HG03439 (cell line): Measurements from ENCODE around the gene PDE5A.

Experiments used
- ATAC-seq: cut with Tn5 transposase; IDR thresholded peaks from one replicate; pipeline ENCODE4 v1.9.1; 2021; ENCODE audit warnings: mild to moderate bottlenecking, moderate library complexity; ENCODE audit not compliant: unreplicated experiment

The PDE5A gene

GRCh38 chr4:119587796-119588195 is 40.8 kb downstream of the PDE5A start:
- no peak for ATAC-seq

- ATAC-seq: no peak
Measured at GRCh38 chr4:119585771-119586170, 42.8 kb downstream of the PDE5A start.

DNA sequence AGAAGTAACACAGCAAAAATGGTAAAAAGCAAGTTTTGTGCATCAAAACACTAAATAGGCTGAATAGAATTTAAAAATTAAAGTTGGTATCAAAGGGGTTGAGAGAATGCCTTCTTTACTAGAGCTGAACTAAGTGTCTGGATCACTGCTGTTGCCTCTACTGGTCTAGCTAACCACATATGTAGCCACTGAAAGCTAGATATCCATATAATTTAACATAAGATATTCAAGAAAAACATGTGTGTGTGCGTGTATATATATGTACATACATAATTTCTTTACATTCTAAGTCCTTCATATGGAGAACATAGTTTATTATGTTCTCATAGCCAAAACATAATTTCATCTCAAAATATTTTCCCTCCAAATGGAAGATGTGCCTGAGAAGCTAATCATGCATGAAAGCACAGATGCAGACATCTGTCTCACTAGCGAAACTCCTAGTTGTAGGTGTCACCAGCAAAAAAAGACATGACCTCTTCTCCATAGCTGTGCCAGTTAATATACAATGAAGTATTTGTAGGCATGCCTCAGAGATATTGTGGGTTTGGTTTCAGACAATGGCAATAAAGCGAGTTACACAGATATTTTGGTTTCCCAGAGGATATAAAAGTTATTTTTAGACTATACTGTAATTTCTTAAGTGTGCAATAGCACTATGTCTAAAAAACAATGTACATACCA is 47.3 kb downstream of the PDE5A start:
- no peak for ATAC-seq

DNA sequence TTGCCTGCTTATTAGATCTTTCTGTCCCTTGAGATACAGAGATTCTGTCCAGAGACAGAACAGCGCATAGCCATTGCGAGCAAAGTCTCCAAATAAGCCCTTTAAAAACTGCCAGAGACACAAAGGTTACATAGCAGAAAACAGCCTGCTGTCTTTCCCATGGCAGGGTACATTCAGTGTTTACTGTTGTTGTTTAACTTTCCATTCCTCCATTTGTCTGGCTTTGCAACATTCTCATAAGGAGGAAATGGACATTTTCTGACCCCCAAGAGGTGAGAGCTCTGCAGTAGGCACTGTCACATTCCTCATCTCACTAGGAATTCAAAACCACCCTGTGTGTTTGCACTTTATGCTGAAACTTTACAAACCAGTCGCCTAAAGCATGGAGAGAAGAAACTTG is 48.3 kb downstream of the PDE5A start:
- no peak for ATAC-seq

DNA sequence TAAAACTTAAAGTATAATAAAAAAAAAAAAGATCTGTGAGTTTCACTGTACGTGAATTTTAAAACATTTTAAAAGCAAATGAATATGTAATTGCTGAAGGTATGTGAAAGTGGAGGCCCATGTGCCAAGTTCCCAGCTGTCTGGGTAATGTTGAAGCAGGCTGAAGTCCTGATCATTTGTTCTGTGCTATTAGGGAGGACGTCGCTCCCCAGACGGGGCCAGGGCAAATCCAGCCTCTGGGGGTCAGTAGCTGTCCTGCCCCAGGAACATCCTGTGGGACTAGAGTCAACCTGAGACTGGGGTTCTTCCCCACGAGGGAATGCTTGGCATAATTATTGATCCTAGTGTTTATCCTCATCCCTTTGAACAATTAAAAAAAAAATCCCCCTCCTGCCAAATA is 48.8 kb downstream of the PDE5A start:
- ATAC-seq: no peak

GRCh38 chr4:119570401-119570800 is 58.2 kb downstream of the PDE5A start:
- ATAC-seq: no peak

- no peak for ATAC-seq
Measured at GRCh38 chr4:119564106-119564505, 64.5 kb downstream of the PDE5A start.

DNA sequence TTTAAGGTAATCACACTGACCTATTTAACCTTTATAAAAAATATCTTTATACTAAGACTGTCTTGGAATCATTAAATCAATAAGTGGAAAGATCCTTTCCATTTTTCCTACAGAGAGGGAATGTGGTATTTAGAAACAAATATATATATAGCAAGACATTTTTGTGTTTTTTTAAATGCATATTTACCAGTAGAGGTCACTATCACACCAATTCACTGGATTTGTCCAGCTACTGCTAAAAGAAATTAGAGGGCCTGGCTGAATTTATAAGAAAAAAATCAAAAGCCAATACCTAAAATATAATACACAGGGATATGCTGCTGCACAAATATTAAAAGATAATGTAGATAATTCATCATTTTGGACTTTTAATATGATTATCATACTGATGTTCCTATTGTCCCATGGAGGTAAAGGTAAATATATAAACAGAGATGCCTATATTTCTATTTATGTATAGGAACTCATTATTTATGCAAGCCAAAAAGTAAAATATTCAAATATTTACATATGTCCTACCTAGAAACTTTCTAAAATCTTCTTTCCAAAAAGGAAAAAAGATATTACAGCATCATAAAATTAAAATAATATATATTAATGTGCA is 69.5 kb downstream of the PDE5A start:
- ATAC-seq: no peak

DNA sequence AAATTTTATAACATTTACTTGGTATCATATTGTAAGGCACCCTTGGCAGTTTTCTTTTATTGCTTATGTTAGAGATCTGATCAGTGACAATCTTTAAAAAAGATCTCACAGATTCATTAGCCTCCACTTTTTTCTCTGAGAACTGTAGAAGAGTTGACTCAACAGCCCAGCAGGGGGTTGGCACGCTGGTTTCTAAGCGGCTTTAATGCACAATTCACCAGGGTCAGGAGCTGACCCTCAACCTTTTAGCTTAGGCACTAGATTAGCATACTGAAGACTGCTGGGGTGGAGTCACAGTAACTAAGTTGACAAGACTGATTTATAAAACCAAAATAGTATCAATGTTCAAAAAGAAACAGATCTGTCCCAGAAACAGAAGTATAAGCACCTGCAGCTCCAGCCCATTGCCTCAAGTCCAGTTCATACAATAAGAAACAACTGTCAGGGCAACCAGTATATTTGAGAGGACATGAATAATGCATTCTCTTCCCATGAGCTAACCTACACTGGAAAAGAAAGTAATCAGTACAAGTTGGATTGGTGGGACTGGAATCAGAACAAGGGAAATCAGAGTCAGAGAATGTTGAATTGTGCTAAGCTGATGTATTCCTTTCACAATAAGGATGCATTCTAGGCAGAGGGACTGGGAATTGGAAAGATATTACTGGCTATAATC is 77.6 kb downstream of the PDE5A start:
- ATAC-seq: no peak

DNA sequence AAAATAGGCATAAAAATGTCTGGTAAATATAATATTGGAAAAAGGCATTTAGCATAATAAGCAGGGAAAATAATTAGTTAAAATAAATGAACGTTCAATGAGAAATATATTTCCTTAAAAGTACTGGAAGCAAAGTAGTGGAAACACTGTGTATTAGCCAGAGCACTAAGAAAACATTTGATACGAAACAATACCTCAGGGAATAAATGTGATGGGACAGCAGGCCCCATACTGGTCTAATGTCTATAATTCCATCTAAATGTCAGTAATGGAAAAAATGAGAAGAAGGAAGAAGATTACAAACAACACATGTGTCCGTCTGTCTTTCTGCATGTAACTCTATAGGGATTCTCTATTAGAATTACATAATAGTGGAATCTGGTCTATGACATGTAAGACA is 79.0 kb downstream of the PDE5A start:
- ATAC-seq: no peak

- no peak for ATAC-seq
Measured at GRCh38 chr4:119543779-119544178, 84.8 kb downstream of the PDE5A start.

GRCh38 chr4:119543187-119543586 is 85.4 kb downstream of the PDE5A start:
- ATAC-seq: no peak

DNA sequence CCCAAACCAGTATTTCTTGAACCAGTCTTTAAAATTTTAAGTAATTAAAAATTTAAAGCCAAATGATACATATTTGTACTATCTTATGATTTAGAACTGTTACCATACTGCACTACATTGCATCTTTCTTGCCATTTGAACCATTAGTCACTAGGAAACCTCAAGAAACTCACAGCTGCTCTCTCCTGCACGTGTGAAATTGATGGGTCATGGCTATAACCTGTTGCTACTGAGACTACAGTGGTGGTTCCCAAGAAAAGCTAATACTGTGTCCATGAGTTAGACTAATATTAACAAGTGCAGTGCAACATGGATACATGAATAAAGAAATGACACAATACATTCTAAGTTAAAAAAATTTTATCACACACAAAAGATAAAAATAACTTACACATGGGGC is 88.4 kb downstream of the PDE5A start:
- no peak for ATAC-seq

DNA sequence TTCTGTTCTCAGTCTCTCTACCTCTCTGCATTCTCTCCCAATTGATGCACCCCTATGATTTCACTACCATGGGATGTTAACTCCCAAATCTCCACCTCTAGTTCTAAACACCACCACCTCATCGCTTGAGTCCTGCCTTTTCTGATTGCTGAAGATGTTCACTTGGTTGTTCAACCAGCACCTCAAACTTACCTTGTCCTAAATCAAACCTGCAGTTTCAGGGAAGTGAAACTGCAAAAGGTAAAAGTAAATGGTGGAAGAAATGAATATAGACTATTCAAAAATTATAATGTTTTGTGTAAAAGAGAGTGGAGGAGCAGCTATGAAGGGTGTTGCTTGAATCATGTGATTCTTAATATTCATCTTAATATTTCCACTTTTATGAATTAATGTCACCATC is 91.0 kb downstream of the PDE5A start:
- ATAC-seq: no peak

DNA sequence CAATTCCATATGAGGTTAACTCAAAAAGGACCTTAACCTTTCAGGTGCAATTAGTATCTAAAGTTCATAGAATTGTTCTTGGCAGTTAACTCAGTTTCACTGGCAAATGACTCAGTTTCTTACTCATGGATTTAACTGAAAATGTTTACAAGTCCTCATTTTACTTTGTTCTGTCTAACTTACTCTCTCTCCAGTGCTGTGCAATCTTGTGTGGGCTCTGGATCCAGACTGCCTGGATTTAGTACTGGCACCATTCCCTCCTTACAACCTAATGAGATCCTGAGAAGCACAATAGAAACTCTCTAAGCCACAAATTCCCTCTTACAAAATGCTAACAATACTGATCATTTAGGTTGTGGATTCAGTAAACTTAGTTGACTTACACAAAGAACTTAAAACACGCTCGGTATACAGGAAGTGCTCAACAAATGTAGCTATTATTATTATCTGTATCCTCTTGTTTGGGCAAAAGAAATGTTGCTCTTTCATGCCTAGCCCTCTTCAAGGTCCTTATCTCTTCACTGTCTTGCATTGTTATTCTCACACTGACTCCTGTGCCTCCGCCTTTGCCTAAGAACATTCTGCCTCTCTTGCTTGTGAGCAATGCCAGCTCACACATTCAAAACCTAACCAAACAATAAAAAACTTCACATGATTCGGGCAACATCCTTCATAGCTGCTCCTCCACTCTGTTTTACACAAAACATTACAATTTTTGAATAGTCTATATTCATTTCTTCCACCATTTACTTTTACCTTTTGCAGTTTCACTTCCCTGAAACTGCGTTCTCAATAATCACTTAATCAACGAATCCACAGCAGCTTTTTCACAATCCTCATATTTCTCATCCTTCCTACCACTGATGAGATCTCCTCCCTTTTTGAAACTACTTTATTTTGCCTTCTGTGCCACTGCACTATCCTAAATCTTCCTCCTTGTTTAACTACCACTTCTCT is 91.8 kb downstream of the PDE5A start:
- no peak for ATAC-seq

- no peak for ATAC-seq
Measured at GRCh38 chr4:119532319-119532718, 96.3 kb downstream of the PDE5A start.

DNA sequence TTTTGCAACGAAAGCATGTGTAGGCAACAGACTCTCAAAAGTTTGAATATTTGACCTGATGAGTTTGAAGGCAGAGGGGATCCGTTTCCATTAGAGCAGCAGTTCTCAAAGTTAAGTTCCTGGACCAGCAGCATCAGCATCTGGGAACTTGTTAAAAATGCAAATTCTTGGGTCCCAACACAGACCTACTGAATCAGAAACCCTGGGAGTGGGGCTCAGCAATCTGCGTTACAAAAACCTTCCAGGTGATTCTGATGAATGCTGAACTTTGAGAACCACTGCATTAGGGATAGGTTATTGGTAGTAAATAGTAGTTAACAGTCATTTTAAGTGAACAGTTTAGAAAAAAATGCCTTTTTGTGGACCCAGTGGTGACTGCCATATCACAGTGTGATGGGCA is 98.8 kb downstream of the PDE5A start:
- no peak for ATAC-seq

GRCh38 chr4:119526786-119527550 is 101.6 kb downstream of the PDE5A start:
- no peak for ATAC-seq

- ATAC-seq: no peak
Measured at GRCh38 chr4:119525771-119526712, 102.6 kb downstream of the PDE5A start.
